ENCODE data around the gene KRTAP10-6.

KRTAP10-6 gene

GRCh38 chr21:44615911-44616590 is 23.7 kb upstream of the KRTAP10-6 start:
- no peak for ATAC-seq

GRCh38 chr21:44615466-44615865 is 23.2 kb upstream of the KRTAP10-6 start:
- ATAC-seq = no peak

More at GRCh38 chr21:44615911-44616590, 23.7 kb upstream of the KRTAP10-6 start:
- TF ChIP-seq POU6F1 (CRISPR knock-in tag; IDR thresholded peaks at IDR 0.05; ENCODE audit: borderline replicate concordance, low read depth) = no peak
- no peak for TF ChIP-seq GLIS3 (CRISPR knock-in tag; IDR thresholded peaks at IDR 0.05)
- no peak for TF ChIP-seq CSRNP3 (CRISPR knock-in tag; IDR thresholded peaks at IDR 0.05)
- no peak for TF ChIP-seq PATZ1 (CRISPR knock-in tag; IDR thresholded peaks at IDR 0.05; ENCODE audit: borderline replicate concordance)
- no peak for TF ChIP-seq ZC3H10 (CRISPR knock-in tag; IDR thresholded peaks at IDR 0.05)
- no peak for TF ChIP-seq TOX (CRISPR knock-in tag; IDR thresholded peaks at IDR 0.05; ENCODE audit: borderline replicate concordance)
- no peak for TF ChIP-seq CSDC2 (CRISPR knock-in tag; IDR thresholded peaks at IDR 0.05)
- no peak for TF ChIP-seq ARNTL (CRISPR knock-in tag; IDR thresholded peaks at IDR 0.05; ENCODE audit: borderline replicate concordance, low read depth)
- TF ChIP-seq OSR1 (CRISPR knock-in tag; IDR thresholded peaks at IDR 0.05) = no peak
- TF ChIP-seq PPARA (CRISPR knock-in tag; IDR thresholded peaks at IDR 0.05; ENCODE audit: borderline replicate concordance) = no peak
- no peak for TF ChIP-seq BACH2 (CRISPR knock-in tag; IDR thresholded peaks at IDR 0.05; ENCODE audit: borderline replicate concordance)
- no peak for TF ChIP-seq ZFP3 (CRISPR knock-in tag; IDR thresholded peaks at IDR 0.05)
- no peak for TF ChIP-seq SNAI2 (CRISPR knock-in tag; IDR thresholded peaks at IDR 0.05)
- no peak for TF ChIP-seq ZNF70 (CRISPR knock-in tag; IDR thresholded peaks at IDR 0.05)
- no peak for TF ChIP-seq RARB (CRISPR knock-in tag; IDR thresholded peaks at IDR 0.05)
- TF ChIP-seq TCF4 (CRISPR knock-in tag; IDR thresholded peaks at IDR 0.05; ENCODE audit: borderline replicate concordance) = no peak
- TF ChIP-seq ESRRG (CRISPR knock-in tag; IDR thresholded peaks at IDR 0.05) = no peak
- no peak for TF ChIP-seq ISL1 (CRISPR knock-in tag; IDR thresholded peaks at IDR 0.05)
- no peak for TF ChIP-seq ZNF565 (CRISPR knock-in tag; conservative IDR thresholded peaks at IDR 0.05; ENCODE audit: low read depth)
- TF ChIP-seq TSHZ2 (CRISPR knock-in tag; IDR thresholded peaks at IDR 0.05) = no peak

More at GRCh38 chr21:44615466-44615865, 23.2 kb upstream of the KRTAP10-6 start:
- no peak for TF ChIP-seq ARNTL (CRISPR knock-in tag; IDR thresholded peaks at IDR 0.05; ENCODE audit: borderline replicate concordance, low read depth)
- no peak for TF ChIP-seq ESRRG (CRISPR knock-in tag; IDR thresholded peaks at IDR 0.05)
- no peak for TF ChIP-seq SNAI2 (CRISPR knock-in tag; IDR thresholded peaks at IDR 0.05)
- TF ChIP-seq ZFP30 (CRISPR knock-in tag; IDR thresholded peaks at IDR 0.05) = no peak
- TF ChIP-seq ZNF70 (CRISPR knock-in tag; IDR thresholded peaks at IDR 0.05) = no peak
- TF ChIP-seq OSR1 (CRISPR knock-in tag; IDR thresholded peaks at IDR 0.05) = no peak
- no peak for TF ChIP-seq RARB (CRISPR knock-in tag; IDR thresholded peaks at IDR 0.05)
- no peak for TF ChIP-seq BACH2 (CRISPR knock-in tag; IDR thresholded peaks at IDR 0.05; ENCODE audit: borderline replicate concordance)
- TF ChIP-seq GLIS3 (CRISPR knock-in tag; IDR thresholded peaks at IDR 0.05) = no peak
- no peak for TF ChIP-seq POU6F1 (CRISPR knock-in tag; IDR thresholded peaks at IDR 0.05; ENCODE audit: borderline replicate concordance, low read depth)
- TF ChIP-seq ZFP3 (CRISPR knock-in tag; IDR thresholded peaks at IDR 0.05) = no peak
- no peak for TF ChIP-seq ZC3H10 (CRISPR knock-in tag; IDR thresholded peaks at IDR 0.05)
- no peak for TF ChIP-seq ZNF565 (CRISPR knock-in tag; conservative IDR thresholded peaks at IDR 0.05; ENCODE audit: low read depth)
- no peak for TF ChIP-seq PPARA (CRISPR knock-in tag; IDR thresholded peaks at IDR 0.05; ENCODE audit: borderline replicate concordance)
- TF ChIP-seq TOX (CRISPR knock-in tag; IDR thresholded peaks at IDR 0.05; ENCODE audit: borderline replicate concordance) = no peak
